Uterus (tissue), 4 donors: Measurements from ENCODE around the gene DAP3. TPM values are rescaled to one million over a fixed set of nuclear protein-coding genes. Genes with fewer than 3 reads are reported as not detected.

Experiments
- DNase-seq, 2 donors: peaks; one replicate each; pipeline ENCODE4 v3.0.0-alpha.2; 2019 to 2020
- H3K27ac ChIP-seq, 2 donors: fragments of 200-600 bp; sonication (generic); 1 replicate in 1 of 2; 2 replicates in 1 of 2; pipeline ENCODE4 v1.5.1; 2016 to 2018
- H3K27me3 ChIP-seq, 2 donors: fragments of 200-600 bp; sonication (generic); one replicate each; pipeline ENCODE4 v1.5.1; 2018 to 2019; ENCODE audit warnings: control low read depth in 1 of 2
- H3K36me3 ChIP-seq, 2 donors: fragments of 200-600 bp; sonication (generic); one replicate each; pipeline ENCODE4 v1.5.1; 2019; ENCODE audit warnings: control low read depth in 1 of 2
- H3K4me1 ChIP-seq, 2 donors: fragments of 200-600 bp; sonication (generic); one replicate each; pipeline ENCODE4 v1.5.1; 2018 to 2019; ENCODE audit warnings: control low read depth in 1 of 2
- H3K4me3 ChIP-seq, 2 donors: fragments of 200-600 bp; sonication (generic); 1 replicate in 1 of 2; 2 replicates in 1 of 2; pipeline ENCODE4 v1.5.1; 2018 to 2019; ENCODE audit warnings: mild to moderate bottlenecking in 1 of 2
- H3K9me3 ChIP-seq, 2 donors: fragments of 200-600 bp; sonication (generic); one replicate each; pipeline ENCODE4 v1.5.1; 2019; ENCODE audit warnings: control low read depth in 1 of 2
- CTCF ChIP-seq, 4 experiments: fragments of 200-600 bp in 2 of 4; fragments of 450-650 bp in 2 of 4; sonication (generic) in 2 of 4; IDR thresholded peaks; one replicate each; pipeline ENCODE4 v1.5.1; 2016 to 2019; ENCODE audit warnings: antibody characterized with exemption in 4 of 4, mild to moderate bottlenecking in 2 of 4, moderate library complexity in 1 of 4
- POLR2A ChIP-seq, 2 donors: fragments of 450-650 bp; IDR thresholded peaks; one replicate each; pipeline ENCODE4 v1.6.1; 2016; ENCODE audit warnings: antibody characterized with exemption in 2 of 2, mild to moderate bottlenecking in 1 of 2, moderate library complexity in 1 of 2
- intact Hi-C: fragments of 100-400 bp; cut with DNase I; formaldehyde crosslinking; loops from one replicate; pipeline ENCODE4 v1.15.1; 2023; ENCODE audit warnings: low total_unique reads
- total RNA-seq, 4 donors: library from RNA; depleted of rRNA in 3 of 4; stranded (reverse); fragments of >200 nt in 3 of 4; gene quantifications; one replicate each; pipeline versions ENCODE4 v1.1.0 to v1.2.4, GENCODE V29; 2014 to 2023
- donor health status: DM: yes; HTN: yes; CAD: no.

Gene DAP3
- total RNA-seq, 4 donors from 2014 or later: 43.5 to 177 (median 69.6) TPM

GRCh38 chr1:155688324-155689080 is 389 bp upstream of the DAP3 start, which contains the start of gene YY1AP1:
TSS of gene YY1AP1 (minus strand) at chr1:155688774. CDS start at chr1:155680436, 8,338 bp downstream.
- Histone ChIP-seq H3K27ac (peak within 1 kb of the TSS; percentile 96 to 98), H3K4me3 (peak within 1 kb of the TSS; percentile 95 to 99), H3K4me1 (peaks cover 0 to 6% of the 10 kb centered on the region in 2 donors), H3K9me3 (no peaks in the 10 kb centered on the region), H3K27me3 (no peaks in the 10 kb centered on the region), H3K36me3 (no peaks in the 10 kb centered on the region)
- DNase-seq: peak; percentile 89 to 91
- TF ChIP-seq POLR2A (IDR thresholded peaks at IDR 0.05) (peak; percentile 62 to 79), CTCF (IDR thresholded peaks at IDR 0.05) (peak in 2 of 4 experiments; percentile 16 to 56)
- intact Hi-C loops: no loop called here

GRCh38 chr1:155691992-155692528 is 3.2 kb downstream of the DAP3 start:
- Histone ChIP-seq H3K9me3 (no peaks in the 10 kb centered on the region), H3K27me3 (no peaks in the 10 kb centered on the region), H3K4me1 (peaks cover 0 to 6% of the 10 kb centered on the region in 2 donors), H3K4me3 (no peak overlapping the region), H3K36me3 (no peaks in the 10 kb centered on the region), H3K27ac (no peak overlapping the region)
- DNase-seq: no peak
- TF ChIP-seq POLR2A (IDR thresholded peaks at IDR 0.05): no peak
- no peak for TF ChIP-seq CTCF (IDR thresholded peaks at IDR 0.05)
- intact Hi-C loops: no loop called here

GRCh38 chr1:155694167-155694566 is 5.3 kb downstream of the DAP3 start:
- Histone ChIP-seq H3K9me3 (no peaks in the 10 kb centered on the region), H3K27me3 (no peaks in the 10 kb centered on the region), H3K27ac (no peak overlapping the region), H3K4me1 (peaks cover 0 to 6% of the 10 kb centered on the region in 2 donors), H3K36me3 (no peaks in the 10 kb centered on the region), H3K4me3 (no peak overlapping the region)
- no peak for TF ChIP-seq CTCF (IDR thresholded peaks at IDR 0.05)
- no peak for TF ChIP-seq POLR2A (IDR thresholded peaks at IDR 0.05)
- intact Hi-C loops: no loop called here
- no peak for DNase-seq

- Histone ChIP-seq H3K4me3 (no peak overlapping the region), H3K27ac (no peak overlapping the region), H3K27me3 (no peaks in the 10 kb centered on the region), H3K4me1 (no peaks in the 10 kb centered on the region), H3K9me3 (no peaks in the 10 kb centered on the region), H3K36me3 (no peaks in the 10 kb centered on the region)
- intact Hi-C loops: no loop called here
- TF ChIP-seq CTCF (IDR thresholded peaks at IDR 0.05) (no peak), POLR2A (IDR thresholded peaks at IDR 0.05) (no peak)
- DNase-seq: no peak
Observed at GRCh38 chr1:155695072-155695471, 6.2 kb downstream of the DAP3 start.

GRCh38 chr1:155695608-155696007 is 6.7 kb downstream of the DAP3 start:
- H3K27ac ChIP-seq: no peak overlapping the region
- no peaks in the 10 kb centered on the region for H3K36me3 ChIP-seq
- H3K4me1 ChIP-seq: no peaks in the 10 kb centered on the region
- H3K27me3 ChIP-seq: no peaks in the 10 kb centered on the region
- TF ChIP-seq CTCF (IDR thresholded peaks at IDR 0.05) (no peak), POLR2A (IDR thresholded peaks at IDR 0.05) (no peak)
- no peak for DNase-seq
- no peaks in the 10 kb centered on the region for H3K9me3 ChIP-seq
- no peak overlapping the region for H3K4me3 ChIP-seq
- intact Hi-C loops: no loop called here
